Peyer's patch (tissue), 4 donors: Measurements from ENCODE around the gene POU2AF1. TPM values are rescaled to one million over a fixed set of nuclear protein-coding genes. Genes with fewer than 3 reads are reported as not detected.
A peak's percentile ranks its signal among the peaks of the same experiment; 100 is the strongest.

ENCODE experiments used
- DNase-seq, 3 donors: peaks; one replicate each; pipeline ENCODE4 v3.0.0-alpha.2; 2017 to 2019
- H3K27ac ChIP-seq, 4 donors: fragments of 200-600 bp; sonication (generic); one replicate each; pipeline ENCODE4 v1.5.1; 2016 to 2019
- H3K27me3 ChIP-seq, 2 donors: fragments of 200-600 bp; sonication (generic); one replicate each; pipeline ENCODE4 v1.5.1; 2019
- H3K36me3 ChIP-seq, 3 donors: fragments of 200-600 bp; sonication (generic); one replicate each; pipeline ENCODE4 v1.5.1; 2016 to 2019
- H3K4me1 ChIP-seq, 4 donors: fragments of 200-600 bp; sonication (generic); one replicate each; pipeline ENCODE4 v1.5.1; 2016 to 2019
- H3K4me3 ChIP-seq, 4 donors: fragments of 200-600 bp; sonication (generic); 1 replicate in 3 of 4; 2 replicates in 1 of 4; pipeline ENCODE4 v1.5.1; 2016 to 2019; ENCODE audit warnings: mild to moderate bottlenecking in 1 of 4
- H3K9me3 ChIP-seq, 4 donors: fragments of 200-600 bp; sonication (generic); one replicate each; pipeline ENCODE4 v1.5.1; 2016 to 2019; ENCODE audit warnings: mild to moderate bottlenecking in 1 of 4
- CTCF ChIP-seq, 6 experiments: fragments of 450-650 bp in 4 of 6; fragments of 200-600 bp in 2 of 6; sonication (generic) in 1 of 6; IDR thresholded peaks; one replicate each; pipeline ENCODE4 v1.5.1; 2017 to 2019; ENCODE audit warnings: antibody characterized with exemption in 6 of 6, mild to moderate bottlenecking in 3 of 6, moderate library complexity in 1 of 6
- POLR2A ChIP-seq, 2 donors: fragments of 450-650 bp; IDR thresholded peaks; one replicate each; pipeline ENCODE4 v1.5.1; 2017; ENCODE audit warnings: antibody characterized with exemption in 2 of 2, mild to moderate bottlenecking in 2 of 2, moderate library complexity in 2 of 2
- total RNA-seq, 4 donors: library from RNA; depleted of rRNA; stranded (reverse); fragments of >200 nt; gene quantifications; one replicate each; pipeline ENCODE4 v1.1.0, GENCODE V29; 2016

The POU2AF1 gene
- total RNA-seq, 4 donors from 2014 or later = 5.0 to 33.0 (median 5.4) TPM

- no peaks in the 10 kb centered on the region for H3K36me3 ChIP-seq
- H3K27me3 ChIP-seq = no peaks in the 10 kb centered on the region
- no peaks in the 10 kb centered on the region for H3K9me3 ChIP-seq
- no peak overlapping the region for H3K4me3 ChIP-seq
- TF ChIP-seq CTCF (IDR thresholded peaks at IDR 0.05) = no peak
- no peak for TF ChIP-seq POLR2A (IDR thresholded peaks at IDR 0.05)
- peaks cover 0 to 2% (median 0%) of the 10 kb centered on the region in 4 donors for H3K4me1 ChIP-seq
- no peak overlapping the region for H3K27ac ChIP-seq
- no peak for DNase-seq
Observed at GRCh38 chr11:111354601-111354891, 24.5 kb downstream of the POU2AF1 start.

- no peak for TF ChIP-seq CTCF (IDR thresholded peaks at IDR 0.05)
- TF ChIP-seq POLR2A (IDR thresholded peaks at IDR 0.05) = no peak
- H3K4me3 ChIP-seq = no peak overlapping the region
- no peaks in the 10 kb centered on the region for H3K36me3 ChIP-seq
- no peaks in the 10 kb centered on the region for H3K9me3 ChIP-seq
- DNase-seq = no peak
- no peak overlapping the region for H3K27ac ChIP-seq
- no peaks in the 10 kb centered on the region for H3K4me1 ChIP-seq
- no peaks in the 10 kb centered on the region for H3K27me3 ChIP-seq
Observed at GRCh38 chr11:111353776-111354600, 25.1 kb downstream of the POU2AF1 start.

- no peaks in the 10 kb centered on the region for H3K27me3 ChIP-seq
- DNase-seq = no peak
- H3K4me3 ChIP-seq = no peak overlapping the region
- no peaks in the 10 kb centered on the region for H3K9me3 ChIP-seq
- TF ChIP-seq CTCF (IDR thresholded peaks at IDR 0.05) (no peak), POLR2A (IDR thresholded peaks at IDR 0.05) (no peak)
- H3K27ac ChIP-seq = peak overlapping the region in 2 of 4 donors; percentile 0 to 21
- H3K4me1 ChIP-seq = no peaks in the 10 kb centered on the region
- no peaks in the 10 kb centered on the region for H3K36me3 ChIP-seq
Observed at GRCh38 chr11:111352935-111353710, 26.0 kb downstream of the POU2AF1 start.

GRCh38 chr11:111352231-111352746 is 26.8 kb downstream of the POU2AF1 start:
- H3K36me3 ChIP-seq = no peaks in the 10 kb centered on the region
- DNase-seq = no peak
- no peak overlapping the region for H3K4me3 ChIP-seq
- no peak overlapping the region for H3K27ac ChIP-seq
- H3K27me3 ChIP-seq = no peaks in the 10 kb centered on the region
- TF ChIP-seq POLR2A (IDR thresholded peaks at IDR 0.05) (no peak), CTCF (IDR thresholded peaks at IDR 0.05) (no peak)
- H3K4me1 ChIP-seq = no peaks in the 10 kb centered on the region
- no peaks in the 10 kb centered on the region for H3K9me3 ChIP-seq

GRCh38 chr11:111351374-111352055 is 27.6 kb downstream of the POU2AF1 start:
- Histone ChIP-seq H3K27ac (no peak overlapping the region), H3K36me3 (no peaks in the 10 kb centered on the region), H3K27me3 (no peaks in the 10 kb centered on the region), H3K4me1 (no peaks in the 10 kb centered on the region), H3K9me3 (no peaks in the 10 kb centered on the region), H3K4me3 (no peak overlapping the region)
- TF ChIP-seq CTCF (IDR thresholded peaks at IDR 0.05) (no peak), POLR2A (IDR thresholded peaks at IDR 0.05) (no peak)
- DNase-seq = no peak
